AG09319 (cell line): ENCODE results near the gene TSPOAP1.
"Not testable (repeated sequence)": the region's sequence is repeated elsewhere in the genome, so short reads cannot be mapped to it uniquely, and the experiment has no call there.

Source experiments
- DNase-seq: peaks from one replicate; pipeline ENCODE4 v3.0.0-alpha.2; 2010; ENCODE audit warnings: low read depth; ENCODE audit errors: extremely low read depth
- CTCF ChIP-seq: IDR thresholded peaks from 2 replicates; pipeline ENCODE4 v1.5.1; 2011; ENCODE audit warnings: low read depth, mild to moderate bottlenecking, inconsistent platforms, low read length, moderate library complexity

Gene TSPOAP1

GRCh38 chr17:58344047-58344790 lies 15.6 kb upstream of the TSPOAP1 start:
- DNase-seq, result no peak
- TF ChIP-seq CTCF, result no peak

- DNase-seq, result no peak
- TF ChIP-seq CTCF, result no peak
Observed at GRCh38 chr17:58343131-58343530, 14.5 kb upstream of the TSPOAP1 start.

GRCh38 chr17:58341861-58342475 lies 13.4 kb upstream of the TSPOAP1 start:
- DNase-seq, result no peak
- no peak for TF ChIP-seq CTCF

- DNase-seq, result not testable (repeated sequence)
Observed at GRCh38 chr17:58341136-58341860, 12.7 kb upstream of the TSPOAP1 start.

- DNase-seq, result no peak
- TF ChIP-seq CTCF, result no peak
Observed at GRCh38 chr17:58340405-58340876, 11.8 kb upstream of the TSPOAP1 start.

GRCh38 chr17:58339755-58340404 lies 11.3 kb upstream of the TSPOAP1 start:
- TF ChIP-seq CTCF, result no peak
- DNase-seq, result no peak

GRCh38 chr17:58338841-58339754 lies 10.5 kb upstream of the TSPOAP1 start:
- no peak for DNase-seq

More at GRCh38 chr17:58338841-58339754, 10.5 kb upstream of the TSPOAP1 start:
- TF ChIP-seq CTCF, result no peak
